GM18508 (cell line): ENCODE results near the gene G6PC2.

Experiments used
- ATAC-seq: cut with Tn5 transposase; IDR thresholded peaks from one replicate; pipeline ENCODE4 v1.9.1; 2021; ENCODE audit warnings: moderate number of reproducible peaks; ENCODE audit not compliant: insufficient read depth, unreplicated experiment

Gene G6PC2

DNA sequence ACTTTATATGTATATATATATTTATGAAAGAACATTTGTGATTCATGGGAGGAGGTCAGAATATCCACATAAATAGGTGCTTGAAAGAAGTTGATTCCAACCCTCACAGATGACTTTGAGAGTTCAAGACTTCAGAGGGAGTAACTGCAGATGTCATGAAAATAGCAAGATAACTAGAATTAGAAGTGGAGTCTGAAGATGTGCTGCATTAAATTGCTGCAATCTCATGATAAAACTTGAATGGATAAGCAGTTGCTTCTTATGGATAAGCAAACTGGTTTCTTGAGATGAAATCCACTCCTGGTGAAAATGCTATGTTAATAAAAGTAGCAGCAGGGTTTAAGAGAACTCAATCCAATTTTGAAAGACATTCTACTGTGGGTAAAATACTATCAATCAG lies 40.2 kb downstream of the G6PC2 start:
- no peak for ATAC-seq

DNA sequence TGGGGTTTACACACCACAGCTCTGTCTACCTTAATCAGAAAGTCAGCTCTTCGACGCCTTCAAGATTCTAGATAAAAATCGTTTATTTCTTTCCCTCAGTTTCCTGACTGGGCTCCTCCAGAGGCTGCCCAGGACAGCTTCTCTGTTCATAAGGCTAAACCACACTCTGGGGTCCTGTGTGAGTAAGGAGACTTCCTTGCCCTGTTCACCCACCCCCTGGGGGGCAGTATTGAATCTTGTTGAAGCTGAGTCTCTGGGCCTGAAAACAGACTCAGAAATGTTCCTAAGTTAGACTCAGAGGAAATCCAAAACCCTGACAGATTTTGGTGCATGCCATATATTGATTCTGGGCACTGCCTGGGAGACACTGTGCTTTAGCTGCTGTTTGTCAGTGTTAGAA lies 43.0 kb downstream of the G6PC2 start:
- ATAC-seq = no peak

DNA sequence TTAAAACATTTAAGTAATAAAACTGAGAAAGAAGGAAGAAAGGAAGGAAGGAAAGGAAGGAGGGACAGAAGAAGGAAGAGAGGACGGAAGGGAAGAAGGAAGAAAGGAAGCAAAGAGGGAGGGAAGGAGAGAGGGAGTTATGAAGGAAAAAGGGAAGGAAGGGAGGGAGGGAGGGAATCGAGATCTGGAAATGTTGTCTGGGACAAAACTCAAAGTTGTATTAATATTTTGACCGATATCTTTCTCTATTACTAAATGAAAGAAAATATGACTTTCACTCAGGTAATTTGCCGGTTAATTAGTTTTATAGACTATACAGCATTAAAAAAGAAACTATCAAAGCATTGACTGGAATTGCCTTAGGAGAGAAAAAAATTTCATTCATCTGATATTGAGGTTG lies 44.4 kb downstream of the G6PC2 start:
- no peak for ATAC-seq

DNA sequence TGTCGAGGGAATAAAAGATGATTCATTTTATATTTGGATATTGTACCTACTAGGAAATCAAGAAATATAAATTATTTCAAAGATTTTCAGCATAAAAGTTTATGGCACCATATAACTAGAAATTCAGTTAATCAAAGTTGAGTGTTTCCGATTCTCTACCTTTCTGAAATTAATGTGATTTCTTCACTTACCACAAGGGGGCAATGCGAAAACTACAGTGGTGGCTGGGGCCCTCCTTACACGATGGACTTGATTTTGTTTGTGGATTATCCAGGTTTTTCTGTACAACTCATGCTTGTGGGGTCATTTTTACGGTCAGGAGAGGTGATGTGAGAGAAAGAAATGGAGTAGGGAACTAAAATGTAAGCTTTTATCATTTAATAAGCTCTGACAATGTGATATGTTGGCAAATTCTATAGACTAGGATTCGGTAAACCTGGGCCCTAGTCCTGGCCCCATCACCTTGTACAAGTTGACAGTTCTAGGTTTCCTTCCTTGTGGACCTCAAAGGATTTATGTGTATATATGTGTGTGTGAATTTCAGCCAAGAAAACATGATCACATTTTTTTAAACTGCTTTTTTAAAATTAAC lies 47.6 kb downstream of the G6PC2 start:
- ATAC-seq = no peak

DNA sequence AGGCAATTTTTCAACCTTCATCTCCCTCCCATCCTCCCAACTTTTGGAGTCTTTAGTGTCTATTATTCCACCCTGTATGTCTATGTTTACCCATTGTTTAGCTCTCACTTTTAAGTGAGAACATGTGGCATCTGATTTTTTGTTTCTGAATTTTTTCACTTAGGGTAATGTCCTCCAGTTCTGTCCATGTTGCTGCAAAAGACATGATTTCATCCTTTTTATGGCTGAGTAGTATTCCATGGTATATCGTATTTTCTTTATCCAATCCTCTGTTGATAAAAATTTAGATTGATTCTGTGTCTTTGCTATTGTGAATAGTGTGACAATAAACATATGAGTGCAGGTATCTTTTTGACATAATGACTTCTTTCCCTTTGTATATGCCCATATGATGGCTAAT lies 48.2 kb downstream of the G6PC2 start:
- no peak for ATAC-seq

DNA sequence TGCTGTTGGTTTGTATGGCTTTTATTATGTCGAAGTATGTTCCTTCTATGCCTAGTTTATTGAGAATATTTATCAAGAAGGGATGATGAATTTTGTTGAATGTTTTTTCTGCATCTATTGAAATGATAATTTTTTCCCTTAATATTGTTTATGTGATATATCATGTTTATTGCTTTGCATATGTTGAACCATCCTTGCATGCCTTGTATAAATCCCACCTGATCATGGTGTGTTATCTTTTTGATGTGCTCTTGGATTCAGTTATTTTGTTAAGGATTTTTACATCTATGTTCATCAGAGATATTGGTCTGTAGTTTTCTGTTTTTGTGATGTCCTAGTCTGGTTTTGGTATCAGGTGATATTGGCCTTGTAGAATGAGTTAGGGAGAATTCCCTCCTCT lies 50.8 kb downstream of the G6PC2 start:
- ATAC-seq = no peak

DNA sequence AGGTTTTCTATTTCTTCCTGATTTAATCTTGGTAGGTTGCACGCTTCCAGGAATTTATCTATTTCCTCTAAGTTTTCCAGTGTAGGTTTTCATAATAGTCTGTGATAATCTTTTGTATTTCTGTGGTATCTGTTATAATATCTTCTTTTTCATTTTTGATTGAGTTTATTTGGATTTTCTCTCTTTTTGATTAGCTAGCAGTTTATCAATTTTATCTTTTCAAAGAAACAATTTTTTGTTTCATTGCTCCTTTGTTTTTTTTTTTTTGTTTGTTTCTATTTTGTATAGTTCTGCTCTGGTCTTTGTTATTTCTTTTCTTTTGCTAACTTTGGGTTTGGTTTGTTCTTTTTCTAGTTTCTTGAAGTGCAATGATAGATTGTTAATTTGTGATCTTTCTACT lies 51.3 kb downstream of the G6PC2 start:
- ATAC-seq = no peak

DNA sequence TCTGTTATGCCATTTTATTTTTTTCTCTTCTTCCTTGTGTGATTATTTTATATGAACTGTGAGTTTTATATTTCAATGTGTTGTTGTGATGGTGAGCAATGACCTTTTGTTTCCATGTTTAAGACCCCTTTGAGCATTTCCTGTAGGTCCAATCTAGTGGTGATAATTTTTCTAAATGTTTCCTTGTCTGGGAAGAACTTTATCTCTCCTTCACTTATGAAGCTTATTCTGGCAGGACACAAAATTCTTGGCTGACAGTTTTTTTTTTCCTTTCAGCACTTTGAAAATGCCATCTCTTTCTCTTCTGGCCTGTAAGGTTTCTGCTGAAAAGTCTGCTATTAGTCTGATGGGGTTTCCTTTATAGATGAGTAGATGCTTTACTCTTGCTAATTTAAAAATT lies 53.2 kb downstream of the G6PC2 start:
- no peak for ATAC-seq

DNA sequence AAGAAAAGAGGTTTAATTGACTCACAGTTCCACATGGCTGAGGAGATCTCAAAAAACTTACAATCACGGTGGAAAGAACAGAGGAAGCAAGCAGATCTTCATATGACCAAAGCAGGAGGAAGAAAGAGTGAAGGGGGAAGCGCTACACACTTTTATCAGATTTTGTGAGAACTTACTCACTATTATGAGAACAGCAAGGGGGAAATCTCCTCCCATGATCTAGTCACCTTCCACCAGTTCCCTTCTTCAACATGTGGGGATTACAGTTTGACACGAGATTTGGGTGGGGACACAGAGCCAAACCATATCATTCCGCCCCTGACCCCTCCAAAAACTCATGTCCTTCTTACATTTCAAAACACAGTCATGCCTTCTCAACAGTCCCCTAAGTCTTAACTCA lies 54.2 kb downstream of the G6PC2 start:
- ATAC-seq = no peak

DNA sequence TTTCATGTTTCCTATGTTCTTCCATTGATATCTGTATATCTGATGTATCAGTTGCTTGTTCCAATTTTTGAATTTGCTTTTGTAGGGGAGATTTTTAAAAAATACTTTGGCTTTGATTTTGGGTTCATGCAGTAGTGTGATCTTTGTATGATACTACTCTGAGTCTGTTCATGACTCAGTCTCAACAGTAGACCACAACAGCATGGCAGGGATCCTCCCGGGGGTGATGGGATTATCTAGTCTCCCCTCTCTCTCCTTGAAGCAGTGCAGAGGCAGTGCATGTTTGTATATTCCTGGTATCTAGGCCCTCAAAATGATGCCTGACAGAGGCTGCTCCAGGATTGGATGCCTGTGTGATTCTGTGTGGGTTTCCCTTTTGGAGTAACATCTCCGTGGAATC lies 55.3 kb downstream of the G6PC2 start:
- ATAC-seq = no peak
